Thoracic aorta (tissue), 2 donors: ENCODE measurements around the gene TMEM51. TPM values are rescaled to one million over a fixed set of nuclear protein-coding genes. Genes with fewer than 3 reads are reported as not detected.

ENCODE experiments used
- ATAC-seq: fragments of 150-250 bp; one replicate; pipeline ENCODE4 v1.8.0; 2017; ENCODE audit warnings: low read depth; ENCODE audit not compliant: insufficient number of reproducible peaks, low FRiP score
- DNase-seq: peaks from one replicate; pipeline ENCODE4 v3.0.0-alpha.2; 2020; ENCODE audit warnings: low spot score
- H3K27ac ChIP-seq, 2 donors: fragments of 200-600 bp; sonication (generic); 1 replicate in 1 of 2; 2 replicates in 1 of 2; pipeline ENCODE4 v1.5.1; 2016; ENCODE audit warnings: mild to moderate bottlenecking in 2 of 2, moderate library complexity in 2 of 2
- H3K27me3 ChIP-seq: fragments of 200-600 bp; sonication (generic); replicated peaks from 2 replicates; pipeline ENCODE4 v1.6.0; 2016; ENCODE audit warnings: mild to moderate bottlenecking; ENCODE audit not compliant: insufficient read depth
- H3K36me3 ChIP-seq: fragments of 200-600 bp; sonication (generic); one replicate; pipeline ENCODE4 v1.5.1; 2016
- H3K4me1 ChIP-seq, 2 donors: fragments of 200-600 bp; sonication (generic); 1 replicate in 1 of 2; 2 replicates in 1 of 2; pipeline versions ENCODE4 v1.5.1 to v1.6.0; 2016; ENCODE audit warnings: low read depth in 2 of 2, mild to moderate bottlenecking in 1 of 2; ENCODE audit not compliant: control insufficient read depth in 1 of 2
- H3K4me3 ChIP-seq: fragments of 200-600 bp; sonication (generic); 2 replicates; pipeline ENCODE4 v1.5.1; 2016; ENCODE audit warnings: mild to moderate bottlenecking
- H3K9me3 ChIP-seq: fragments of 200-600 bp; sonication (generic); 2 replicates; pipeline ENCODE4 v1.5.1; 2016
- CTCF ChIP-seq: fragments of 200-600 bp; sonication (generic); IDR thresholded peaks from one replicate; pipeline ENCODE4 v1.5.1; 2019; ENCODE audit warnings: antibody characterized with exemption
- total RNA-seq, 2 donors: library from RNA; depleted of rRNA; stranded (reverse); fragments of >200 nt; gene quantifications; one replicate each; pipeline versions ENCODE4 v1.1.0 to v1.2.3, GENCODE V29; 2016

The TMEM51 gene
- total RNA-seq, 2 donors from 2014 or later: 2.0 to 5.9 TPM

GRCh38 chr1:15187175-15188129 is 33.9 kb downstream of the TMEM51 start:
- no peak overlapping the region for H3K4me3 ChIP-seq
- ATAC-seq (no peak), DNase-seq (no peak)
- no peaks in the 10 kb centered on the region for H3K9me3 ChIP-seq
- H3K27ac ChIP-seq: no peak overlapping the region
- no peak for TF ChIP-seq CTCF
- H3K36me3 ChIP-seq: no peaks in the 10 kb centered on the region
- no peaks in the 10 kb centered on the region for H3K27me3 ChIP-seq
- no peaks in the 10 kb centered on the region for H3K4me1 ChIP-seq

- H3K4me3 ChIP-seq: no peak overlapping the region
- H3K4me1 ChIP-seq: no peaks in the 10 kb centered on the region
- no peaks in the 10 kb centered on the region for H3K9me3 ChIP-seq
- no peak overlapping the region for H3K27ac ChIP-seq
- H3K27me3 ChIP-seq: no peaks in the 10 kb centered on the region
- DNase-seq: no peak
- H3K36me3 ChIP-seq: no peaks in the 10 kb centered on the region
- ATAC-seq: no peak
- no peak for TF ChIP-seq CTCF
Measured at GRCh38 chr1:15188130-15188524, 34.6 kb downstream of the TMEM51 start.

- ATAC-seq (no peak), DNase-seq (no peak)
- H3K4me1 ChIP-seq: no peaks in the 10 kb centered on the region
- H3K27ac ChIP-seq: no peak overlapping the region
- H3K9me3 ChIP-seq: no peaks in the 10 kb centered on the region
- no peaks in the 10 kb centered on the region for H3K36me3 ChIP-seq
- TF ChIP-seq CTCF: no peak
- no peak overlapping the region for H3K4me3 ChIP-seq
- no peaks in the 10 kb centered on the region for H3K27me3 ChIP-seq
Measured at GRCh38 chr1:15188678-15189077, 35.1 kb downstream of the TMEM51 start.

GRCh38 chr1:15189692-15190370 is 36.3 kb downstream of the TMEM51 start:
- Histone ChIP-seq H3K27ac (no peak overlapping the region), H3K27me3 (no peaks in the 10 kb centered on the region), H3K36me3 (no peaks in the 10 kb centered on the region), H3K9me3 (no peaks in the 10 kb centered on the region), H3K4me1 (no peaks in the 10 kb centered on the region), H3K4me3 (no peak overlapping the region)
- ATAC-seq (no peak), DNase-seq (no peak)
- no peak for TF ChIP-seq CTCF

GRCh38 chr1:15191267-15191666 is 37.7 kb downstream of the TMEM51 start:
- DNase-seq: no peak
- H3K9me3 ChIP-seq: no peaks in the 10 kb centered on the region
- no peaks in the 10 kb centered on the region for H3K27me3 ChIP-seq
- no peak overlapping the region for H3K27ac ChIP-seq
- no peaks in the 10 kb centered on the region for H3K36me3 ChIP-seq
- no peak for TF ChIP-seq CTCF
- no peak for ATAC-seq
- H3K4me1 ChIP-seq: peaks cover 0 to 11% of the 10 kb centered on the region in 2 donors
- no peak overlapping the region for H3K4me3 ChIP-seq
